Measurements from ENCODE around the gene DPYD.

The DPYD gene

DNA sequence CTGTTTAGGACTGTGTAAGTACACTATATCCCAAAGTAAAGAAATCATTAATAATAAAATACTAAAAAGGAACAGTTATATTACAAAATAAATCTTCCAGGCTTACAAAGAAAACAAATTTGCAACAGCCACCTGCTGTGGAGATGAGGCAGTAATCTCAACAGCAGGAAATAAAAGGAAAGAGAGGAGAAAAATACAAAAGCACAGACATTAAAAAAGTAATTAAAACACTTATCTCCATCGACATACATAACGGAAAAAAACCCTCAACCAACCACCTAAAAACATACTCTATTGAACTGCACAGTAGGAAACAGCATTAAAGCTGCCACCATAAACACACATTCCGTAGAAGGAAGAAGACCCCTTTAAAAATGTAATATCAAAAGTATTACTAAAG lies 317.6 kb downstream of the DPYD start:
- TF ChIP-seq, protein P1, sequence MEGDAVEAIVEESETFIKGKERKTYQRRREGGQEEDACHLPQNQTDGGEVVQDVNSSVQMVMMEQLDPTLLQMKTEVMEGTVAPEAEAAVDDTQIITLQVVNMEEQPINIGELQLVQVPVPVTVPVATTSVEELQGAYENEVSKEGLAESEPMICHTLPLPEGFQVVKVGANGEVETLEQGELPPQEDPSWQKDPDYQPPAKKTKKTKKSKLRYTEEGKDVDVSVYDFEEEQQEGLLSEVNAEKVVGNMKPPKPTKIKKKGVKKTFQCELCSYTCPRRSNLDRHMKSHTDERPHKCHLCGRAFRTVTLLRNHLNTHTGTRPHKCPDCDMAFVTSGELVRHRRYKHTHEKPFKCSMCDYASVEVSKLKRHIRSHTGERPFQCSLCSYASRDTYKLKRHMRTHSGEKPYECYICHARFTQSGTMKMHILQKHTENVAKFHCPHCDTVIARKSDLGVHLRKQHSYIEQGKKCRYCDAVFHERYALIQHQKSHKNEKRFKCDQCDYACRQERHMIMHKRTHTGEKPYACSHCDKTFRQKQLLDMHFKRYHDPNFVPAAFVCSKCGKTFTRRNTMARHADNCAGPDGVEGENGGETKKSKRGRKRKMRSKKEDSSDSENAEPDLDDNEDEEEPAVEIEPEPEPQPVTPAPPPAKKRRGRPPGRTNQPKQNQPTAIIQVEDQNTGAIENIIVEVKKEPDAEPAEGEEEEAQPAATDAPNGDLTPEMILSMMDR (conservative IDR thresholded peaks at IDR 0.05; ENCODE audit: control insufficient read depth, insufficient read depth, low read depth, low read length) = no peak
- no peak for DNase-seq (ENCODE audit: low read depth)
- no peak overlapping the region for H3K4me3 ChIP-seq (ENCODE audit: control insufficient read depth, low read depth, low read length)

- TF ChIP-seq, protein P1 (conservative IDR thresholded peaks at IDR 0.05; ENCODE audit: control insufficient read depth, insufficient read depth, low read depth, low read length) = no peak
- DNase-seq (ENCODE audit: low read depth) = peak; percentile 4
- H3K4me3 ChIP-seq (ENCODE audit: control insufficient read depth, low read depth, low read length) = no peak overlapping the region
Measured at GRCh38 chr1:97599447-97599846, 321.4 kb downstream of the DPYD start.

DNA sequence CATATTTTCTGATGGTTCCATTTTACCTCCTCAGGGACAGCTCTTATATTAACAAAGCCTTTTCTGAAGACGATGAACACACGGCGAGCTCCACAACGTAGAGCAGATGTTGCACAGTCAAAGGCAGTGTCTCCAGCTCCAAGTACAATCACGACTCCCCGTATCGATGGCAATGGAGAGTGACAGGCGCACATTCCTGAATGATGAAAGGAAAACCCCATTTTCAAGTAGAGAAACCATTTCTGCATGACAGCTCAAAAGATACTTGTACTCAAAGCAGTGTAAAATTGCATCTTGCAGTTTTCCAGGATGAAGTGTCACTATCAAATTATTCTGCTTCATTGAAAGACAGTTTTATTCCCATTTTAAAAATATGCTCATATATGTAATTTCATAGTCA lies 327.6 kb downstream of the DPYD start:
- H3K4me3 ChIP-seq (ENCODE audit: control insufficient read depth, low read depth, low read length) = no peak overlapping the region
- TF ChIP-seq, protein P1 (conservative IDR thresholded peaks at IDR 0.05; ENCODE audit: control insufficient read depth, insufficient read depth, low read depth, low read length) = no peak
- DNase-seq (ENCODE audit: low read depth) = no peak

DNA sequence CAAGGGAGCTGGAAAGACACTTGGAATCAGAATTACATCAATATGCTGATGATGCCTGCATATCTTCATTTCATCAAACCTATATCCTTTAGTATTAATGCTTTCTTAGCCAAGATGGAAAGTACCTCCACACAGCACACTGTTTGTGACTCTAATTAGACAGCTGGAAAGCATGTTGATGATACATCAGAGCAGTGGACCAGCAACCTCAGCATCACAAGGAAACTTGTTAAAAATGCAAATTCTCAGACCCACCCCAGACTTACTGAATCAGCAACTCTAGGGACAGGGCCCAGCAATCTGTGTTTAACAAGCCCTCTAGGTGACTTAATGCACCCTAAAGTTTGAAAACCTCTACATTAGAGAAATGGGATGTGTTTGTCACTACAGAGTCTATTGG lies 332.1 kb downstream of the DPYD start:
- TF ChIP-seq, protein P1 (conservative IDR thresholded peaks at IDR 0.05; ENCODE audit: control insufficient read depth, insufficient read depth, low read depth, low read length) = no peak
- H3K4me3 ChIP-seq (ENCODE audit: control insufficient read depth, low read depth, low read length) = no peak overlapping the region

GRCh38 chr1:97581614-97582051 lies 339.2 kb downstream of the DPYD start:
- DNase-seq (ENCODE audit: low read depth) = peak; percentile 3
- H3K4me3 ChIP-seq (ENCODE audit: control insufficient read depth, low read depth, low read length) = no peak overlapping the region
- TF ChIP-seq, protein P1 (conservative IDR thresholded peaks at IDR 0.05; ENCODE audit: control insufficient read depth, insufficient read depth, low read depth, low read length) = no peak

More for the DNA sequence above, 332.1 kb downstream of the DPYD start:
- no peak for DNase-seq (ENCODE audit: low read depth)

DNA sequence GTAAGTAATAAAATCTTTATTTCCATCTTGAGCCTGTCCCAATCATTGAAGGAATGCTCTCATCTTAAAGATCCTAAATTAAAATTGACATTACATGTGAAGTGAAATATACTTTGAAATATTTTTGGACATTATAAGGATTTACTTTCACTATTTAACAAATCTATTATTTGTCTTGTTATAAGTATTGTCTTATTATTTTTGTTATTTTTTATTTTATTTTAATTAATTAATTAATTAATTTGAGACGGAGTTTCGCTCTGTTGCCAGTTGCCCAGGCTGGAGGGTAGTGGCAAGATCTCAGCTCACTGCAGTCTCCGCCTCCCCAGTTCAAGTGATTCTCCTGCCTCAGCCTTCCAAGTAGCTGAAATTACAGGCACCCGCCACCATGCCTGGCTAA lies 343.2 kb downstream of the DPYD start:
- no peak for DNase-seq (ENCODE audit: low read depth)
- no peak overlapping the region for H3K4me3 ChIP-seq (ENCODE audit: control insufficient read depth, low read depth, low read length)
- TF ChIP-seq, protein P1 (conservative IDR thresholded peaks at IDR 0.05; ENCODE audit: control insufficient read depth, insufficient read depth, low read depth, low read length) = no peak

DNA sequence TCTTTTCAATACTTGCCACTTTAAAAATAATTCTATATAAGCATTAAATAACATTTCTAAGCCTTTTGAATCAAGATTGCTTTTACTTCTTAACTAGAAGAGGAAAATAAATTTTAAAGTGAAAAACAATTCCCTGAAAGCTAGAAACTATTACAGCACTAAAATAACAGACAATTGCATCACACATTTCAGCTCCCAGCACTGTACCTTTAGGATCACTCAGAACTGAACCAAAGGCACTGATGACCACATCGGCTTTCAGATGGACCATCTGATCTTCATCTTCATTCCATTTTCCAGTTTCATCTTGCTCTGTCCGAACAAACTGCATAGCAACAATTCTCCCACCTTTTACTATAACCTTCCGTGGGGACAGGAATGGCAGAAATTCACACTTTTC lies 347.3 kb downstream of the DPYD start:
- H3K4me3 ChIP-seq (ENCODE audit: control insufficient read depth, low read depth, low read length) = no peak overlapping the region
- peak; percentile 11 for DNase-seq (ENCODE audit: low read depth)
- TF ChIP-seq, protein P1 (conservative IDR thresholded peaks at IDR 0.05; ENCODE audit: control insufficient read depth, insufficient read depth, low read depth, low read length) = no peak

All from fibroblast of mammary gland (primary cell).